ENCODE measurements around the gene ATP9B.

Gene ATP9B

DNA sequence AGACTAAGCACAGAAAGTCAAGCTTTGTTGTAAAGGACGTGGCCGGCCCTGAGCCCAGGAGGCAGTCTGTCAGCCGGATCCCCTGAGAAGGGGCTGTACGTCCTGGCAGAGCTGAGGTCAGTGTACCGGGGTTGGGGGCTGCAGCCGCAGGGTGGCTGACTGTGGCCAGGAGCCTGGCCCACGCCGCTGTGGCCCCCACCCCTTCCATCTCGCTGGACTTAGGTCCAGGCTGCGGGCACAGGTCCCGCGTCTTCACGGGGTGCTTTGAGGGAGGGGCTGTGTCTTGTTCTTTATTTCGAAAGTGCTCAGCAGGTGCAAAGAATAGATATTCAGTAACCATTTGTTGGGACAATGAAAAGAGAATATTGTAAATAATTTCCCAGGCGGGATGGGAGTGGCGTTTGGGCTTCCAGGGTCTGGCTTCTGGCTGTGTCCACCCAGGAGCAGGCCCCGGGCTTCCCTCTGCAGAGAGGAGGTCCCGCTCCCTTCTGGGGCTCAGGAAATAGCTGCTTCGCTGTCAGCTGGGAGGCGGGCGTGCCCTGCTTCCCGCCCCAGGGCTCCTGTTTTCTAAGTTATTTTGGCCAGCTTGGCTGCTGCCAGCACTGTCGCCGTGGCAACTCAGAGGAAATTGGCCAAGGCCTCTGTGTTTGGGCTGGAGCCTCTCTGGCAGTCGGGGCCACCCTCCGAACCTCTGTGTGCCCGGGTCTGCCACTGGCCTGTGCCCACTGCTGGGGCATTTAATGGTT is 334.0 kb downstream of the ATP9B start:
- no peak for DNase-seq (ENCODE audit: extremely low read depth in 1 of 2, low read depth in 1 of 2)

DNA sequence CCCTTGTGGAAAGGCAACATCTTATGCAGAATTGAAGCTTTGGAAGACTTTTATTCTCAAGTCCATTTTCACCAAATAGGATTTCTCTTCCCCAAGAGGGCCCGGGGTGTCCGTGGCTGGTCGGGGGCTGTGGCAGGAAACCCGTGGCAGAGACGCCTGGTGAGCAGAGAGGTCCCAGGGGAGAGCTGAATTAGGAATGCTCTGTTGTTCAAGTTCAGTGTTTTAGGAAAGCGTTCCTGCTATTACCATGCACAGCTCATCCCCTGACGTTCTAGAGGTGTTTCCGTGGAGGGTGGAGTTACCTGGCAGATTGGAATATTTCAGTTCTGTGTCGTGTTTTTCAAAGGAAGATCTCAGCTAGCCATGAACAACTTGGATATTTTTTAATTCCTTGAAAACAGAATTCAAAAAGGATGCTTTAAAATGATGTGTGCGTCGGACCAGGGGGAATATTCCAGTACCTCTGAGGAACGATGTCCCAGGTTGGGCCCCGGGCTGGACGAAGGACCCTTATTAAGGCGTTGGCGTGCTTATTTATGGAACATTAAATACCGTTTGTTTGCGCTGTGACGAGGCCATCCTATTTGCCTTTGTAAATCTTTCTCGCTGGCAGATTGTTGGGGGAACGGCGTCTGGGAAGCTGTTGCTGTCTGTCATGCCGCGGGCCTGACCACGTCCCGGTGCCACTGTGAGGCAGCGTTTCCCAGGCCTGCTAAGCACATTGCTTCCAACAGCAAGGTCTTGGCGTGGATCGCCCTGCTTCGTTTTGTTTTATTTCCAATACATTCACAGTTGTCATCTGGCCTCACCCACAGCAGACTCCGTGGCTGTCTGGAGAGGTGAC is 334.8 kb downstream of the ATP9B start:
- no peak for DNase-seq (ENCODE audit: extremely low read depth in 1 of 2, low read depth in 1 of 2)

GRCh38 chr18:79404567-79404910 is 335.3 kb downstream of the ATP9B start:
- DNase-seq (ENCODE audit: extremely low read depth in 1 of 2, low read depth in 1 of 2): no peak

DNA sequence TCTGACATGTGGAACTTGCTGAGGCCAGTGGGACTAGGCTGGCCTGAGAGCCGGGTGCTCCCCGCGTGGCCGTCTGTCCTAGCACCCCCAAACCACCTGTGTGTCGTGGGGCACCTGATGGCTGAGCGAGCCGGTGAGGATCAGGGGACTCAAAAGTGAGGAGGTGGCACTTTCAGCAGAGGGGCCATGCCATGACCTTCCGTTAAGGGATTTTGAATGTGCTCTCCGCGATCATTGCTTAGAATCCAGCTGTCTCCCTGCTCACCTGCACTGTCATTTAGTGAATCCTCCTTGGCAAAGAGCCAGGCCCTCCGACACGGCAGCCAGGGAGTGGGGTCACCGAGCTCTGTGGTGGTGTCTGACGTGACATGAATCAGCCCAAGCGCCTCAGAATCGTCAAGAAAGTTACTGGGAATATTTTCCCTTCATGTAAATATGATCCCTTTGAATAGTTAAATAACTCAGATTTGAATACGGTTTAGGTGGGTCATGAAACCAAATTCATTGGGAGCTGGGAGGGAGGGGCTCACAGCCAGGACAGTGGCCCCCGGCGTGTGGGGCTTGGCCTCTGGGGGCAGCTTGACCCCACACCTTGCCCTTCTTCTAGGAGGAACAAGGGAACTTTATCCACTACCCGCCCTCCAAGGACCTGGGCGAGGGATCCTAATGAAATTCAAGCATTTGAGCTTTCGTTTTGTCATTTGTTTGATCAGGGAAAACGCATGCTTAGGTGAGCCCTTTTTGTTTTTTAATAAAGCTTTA is 336.0 kb downstream of the ATP9B start:
- DNase-seq (ENCODE audit: extremely low read depth in 1 of 2, low read depth in 1 of 2): no peak

DNA sequence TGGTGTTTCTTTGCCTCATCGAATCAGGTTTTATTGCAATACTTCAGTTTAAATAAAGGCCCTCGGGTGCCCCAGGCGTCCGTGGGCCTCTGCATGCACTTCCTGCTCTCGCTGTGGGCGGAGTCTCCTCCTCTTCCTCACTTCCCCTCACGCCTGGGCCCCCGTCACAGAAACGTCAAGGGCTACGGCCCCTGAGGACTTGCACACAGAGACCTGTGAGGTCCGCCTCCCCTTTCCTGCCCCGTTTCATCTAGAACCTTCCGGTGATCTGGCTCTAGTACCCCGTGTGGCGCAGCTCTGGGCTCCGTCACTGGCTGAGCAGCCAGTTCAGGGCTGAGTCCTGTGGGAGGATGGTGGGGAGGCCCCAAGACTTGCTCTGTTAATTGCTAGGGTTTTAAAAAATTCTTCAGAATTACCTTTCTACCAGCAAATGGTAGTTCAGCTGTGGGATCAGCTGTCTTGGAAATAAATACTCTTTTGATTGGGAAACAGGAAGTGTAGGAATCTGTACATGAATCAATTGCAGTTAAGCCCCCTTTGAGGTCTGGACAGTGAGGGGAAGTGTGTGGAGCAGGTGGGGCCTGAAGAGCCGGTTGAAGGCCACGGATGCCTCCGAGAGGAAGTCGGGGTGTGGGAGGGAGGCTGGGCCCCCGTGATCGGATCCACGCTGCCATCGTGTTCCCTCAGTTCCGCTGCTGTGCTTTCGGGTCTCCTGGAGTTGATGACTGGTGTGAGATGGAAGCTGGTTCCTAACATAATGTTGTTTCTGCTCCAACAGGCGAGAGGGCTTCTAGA is 336.8 kb downstream of the ATP9B start:
- DNase-seq (ENCODE audit: extremely low read depth in 1 of 2, low read depth in 1 of 2): peak; percentile 73 to 78

- no peak for DNase-seq (ENCODE audit: extremely low read depth in 1 of 2, low read depth in 1 of 2)
These were observed 337.5 kb downstream of the ATP9B start for GRCh38 chr18:79406708-79407107.

- no peak for DNase-seq (ENCODE audit: extremely low read depth in 1 of 2, low read depth in 1 of 2)
These were observed 340.1 kb downstream of the ATP9B start for GRCh38 chr18:79409313-79409712.

DNA sequence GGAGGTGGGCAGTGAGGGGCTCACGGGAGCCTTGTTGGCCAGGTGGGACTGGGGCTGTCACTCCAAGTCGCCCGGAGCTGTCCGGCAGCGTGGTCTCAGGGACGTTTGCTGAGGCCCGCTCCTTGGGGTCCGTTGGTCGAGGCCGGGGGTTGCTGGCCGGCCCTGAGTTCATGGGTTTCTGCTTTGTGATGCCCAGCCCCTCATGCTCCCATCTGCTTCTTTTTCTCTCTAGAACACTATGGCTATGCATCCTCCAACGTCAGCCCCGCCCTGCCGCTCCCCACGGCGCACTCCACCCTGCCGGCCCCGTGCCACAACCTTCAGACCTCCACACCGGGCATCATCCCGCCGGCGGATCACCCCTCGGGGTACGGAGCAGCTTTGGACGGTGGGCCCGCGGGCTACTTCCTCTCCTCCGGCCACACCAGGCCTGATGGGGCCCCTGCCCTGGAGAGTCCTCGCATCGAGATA is 341.0 kb downstream of the ATP9B start:
- DNase-seq (ENCODE audit: extremely low read depth in 1 of 2, low read depth in 1 of 2): no peak

DNA sequence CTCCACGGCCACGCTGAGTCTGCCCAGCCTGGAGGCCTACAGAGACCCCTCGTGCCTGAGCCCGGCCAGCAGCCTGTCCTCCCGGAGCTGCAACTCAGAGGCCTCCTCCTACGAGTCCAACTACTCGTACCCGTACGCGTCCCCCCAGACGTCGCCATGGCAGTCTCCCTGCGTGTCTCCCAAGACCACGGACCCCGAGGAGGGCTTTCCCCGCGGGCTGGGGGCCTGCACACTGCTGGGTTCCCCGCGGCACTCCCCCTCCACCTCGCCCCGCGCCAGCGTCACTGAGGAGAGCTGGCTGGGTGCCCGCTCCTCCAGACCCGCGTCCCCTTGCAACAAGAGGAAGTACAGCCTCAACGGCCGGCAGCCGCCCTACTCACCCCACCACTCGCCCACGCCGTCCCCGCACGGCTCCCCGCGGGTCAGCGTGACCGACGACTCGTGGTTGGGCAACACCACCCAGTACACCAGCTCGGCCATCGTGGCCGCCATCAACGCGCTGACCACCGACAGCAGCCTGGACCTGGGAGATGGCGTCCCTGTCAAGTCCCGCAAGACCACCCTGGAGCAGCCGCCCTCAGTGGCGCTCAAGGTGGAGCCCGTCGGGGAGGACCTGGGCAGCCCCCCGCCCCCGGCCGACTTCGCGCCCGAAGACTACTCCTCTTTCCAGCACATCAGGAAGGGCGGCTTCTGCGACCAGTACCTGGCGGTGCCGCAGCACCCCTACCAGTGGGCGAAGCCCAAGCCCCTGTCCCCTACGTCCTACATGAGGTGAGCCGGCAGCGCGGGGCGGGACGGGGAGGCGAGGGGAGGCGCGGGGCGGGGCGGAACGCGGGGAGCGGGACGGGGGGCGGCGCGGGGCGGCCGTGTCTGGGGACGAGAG is 341.8 kb downstream of the ATP9B start:
- DNase-seq (ENCODE audit: extremely low read depth in 1 of 2, low read depth in 1 of 2): no peak

- no peak for DNase-seq (ENCODE audit: extremely low read depth in 1 of 2, low read depth in 1 of 2)
These were observed 342.7 kb downstream of the ATP9B start for GRCh38 chr18:79411614-79412526.

GRCh38 chr18:79413025-79413424 is 343.8 kb downstream of the ATP9B start:
- DNase-seq (ENCODE audit: extremely low read depth in 1 of 2, low read depth in 1 of 2): no peak

DNA sequence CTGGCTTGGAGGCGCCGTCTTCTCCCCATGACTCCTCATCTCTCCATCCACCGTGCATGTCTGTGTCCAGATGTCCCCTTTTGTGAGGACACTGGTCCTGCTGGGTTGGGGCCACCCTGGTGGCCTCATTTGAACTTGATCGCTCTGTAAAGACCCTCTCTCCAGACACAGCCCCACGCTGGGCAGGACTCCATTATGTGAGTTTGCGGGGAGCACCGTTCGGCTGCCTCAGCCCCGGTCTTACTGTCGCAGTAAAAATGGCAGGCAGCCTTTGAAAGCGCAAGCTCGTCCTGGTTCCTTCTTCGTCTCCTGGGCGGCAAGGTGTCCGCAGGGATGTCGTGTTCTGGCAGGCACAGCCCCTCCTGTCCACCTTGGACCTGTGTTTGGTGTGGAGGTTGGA is 344.2 kb downstream of the ATP9B start:
- DNase-seq (ENCODE audit: extremely low read depth in 1 of 2, low read depth in 1 of 2): no peak

DNA sequence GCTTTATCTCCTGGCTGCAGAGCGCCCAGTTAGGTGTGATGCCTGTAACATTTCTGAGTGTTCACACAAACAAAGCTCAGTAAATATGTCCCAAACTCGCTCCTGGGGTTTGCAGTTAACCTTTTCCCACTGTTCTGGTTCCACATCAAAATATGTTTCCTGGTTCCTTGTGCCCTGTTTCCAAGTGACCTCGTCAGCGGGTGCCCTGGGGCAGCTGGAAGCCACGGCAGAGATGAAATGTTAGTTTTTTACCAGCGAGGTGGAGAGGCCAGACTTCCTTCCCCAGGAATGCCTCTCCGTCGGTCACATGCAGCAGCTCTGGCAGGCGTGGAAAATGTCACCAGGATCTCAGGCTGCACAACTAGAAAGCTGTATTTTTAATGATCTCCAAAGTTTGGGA is 344.7 kb downstream of the ATP9B start:
- no peak for DNase-seq (ENCODE audit: extremely low read depth in 1 of 2, low read depth in 1 of 2)

GRCh38 chr18:79416022-79416676 is 347.0 kb downstream of the ATP9B start:
- no peak for DNase-seq (ENCODE audit: extremely low read depth in 1 of 2, low read depth in 1 of 2)

DNA sequence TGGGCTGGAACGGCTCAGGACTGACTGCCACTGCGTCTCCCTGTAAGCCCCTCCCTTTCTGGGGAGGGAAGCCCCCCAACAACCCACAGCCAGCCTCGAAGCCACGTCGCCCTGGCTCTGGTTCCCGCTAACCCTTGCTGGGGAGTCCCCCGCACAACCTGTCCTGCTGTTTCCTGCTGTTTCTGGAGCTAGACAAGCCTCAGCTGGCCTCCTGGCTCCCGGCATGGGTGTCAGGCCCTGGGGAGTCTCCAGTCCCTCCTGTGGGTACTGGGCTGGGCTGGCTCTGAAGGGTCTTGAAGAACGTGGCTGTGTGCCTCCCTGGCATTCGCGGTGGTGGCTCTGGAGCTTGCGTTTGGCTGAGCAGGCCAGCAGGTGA is 347.5 kb downstream of the ATP9B start:
- no peak for DNase-seq (ENCODE audit: extremely low read depth in 1 of 2, low read depth in 1 of 2)

DNA sequence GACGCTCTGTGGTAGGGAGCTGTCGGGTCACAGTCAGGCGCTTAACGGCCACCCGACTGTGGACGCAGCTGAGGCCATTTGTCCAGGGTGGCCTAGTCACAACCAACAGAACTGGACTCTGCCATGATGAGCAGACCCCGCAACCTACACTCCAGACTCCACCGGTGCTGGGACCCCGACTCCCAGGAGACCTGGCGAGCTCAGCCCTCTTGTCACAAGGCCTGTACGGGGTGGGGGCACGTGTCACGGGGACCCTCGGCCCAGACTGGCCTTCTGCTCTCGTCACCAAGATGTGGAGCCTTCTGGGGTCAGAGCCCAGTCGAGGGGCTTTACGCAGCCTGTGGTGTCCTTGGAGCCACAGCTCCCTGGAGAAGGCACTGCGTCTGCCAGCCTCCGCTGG is 349.0 kb downstream of the ATP9B start:
- DNase-seq (ENCODE audit: extremely low read depth in 1 of 2, low read depth in 1 of 2): no peak

DNA sequence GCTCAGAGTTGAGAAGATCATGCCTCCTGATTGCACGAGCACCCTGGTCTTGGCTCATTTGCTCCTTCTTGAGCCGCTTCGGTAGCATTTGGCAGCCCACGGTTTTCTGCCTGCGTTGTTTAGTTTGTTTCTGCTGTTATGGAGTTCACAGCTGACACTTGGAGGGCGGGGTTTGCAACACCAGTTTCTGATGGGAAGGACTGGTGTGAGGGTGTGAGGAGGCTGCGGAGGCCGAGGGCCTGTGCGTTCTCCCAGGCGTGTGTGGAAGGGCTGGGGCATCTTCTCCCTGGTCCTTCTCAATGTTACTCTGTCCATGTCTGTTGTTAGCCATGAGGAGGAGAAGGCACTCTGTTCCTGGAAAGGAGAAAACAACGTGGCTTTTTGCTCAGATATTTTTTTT is 349.4 kb downstream of the ATP9B start:
- DNase-seq (ENCODE audit: extremely low read depth in 1 of 2, low read depth in 1 of 2): no peak

- no peak for DNase-seq (ENCODE audit: extremely low read depth in 1 of 2, low read depth in 1 of 2)
These were observed 351.0 kb downstream of the ATP9B start for GRCh38 chr18:79420033-79420745.
